Brain microvascular endothelial cell (primary cell): ENCODE results near the gene CACNA2D3.

Source experiments
- DNase-seq: peaks from one replicate; pipeline ENCODE4 v3.0.0-alpha.2; 2020
- H3K27ac ChIP-seq: fragments of 250-450 bp; sonication (Bioruptor Pico); 2 replicates; pipeline ENCODE4 v1.5.1; 2020; ENCODE audit warnings: mild to moderate bottlenecking, moderate library complexity
- H3K27me3 ChIP-seq: fragments of 250-450 bp; sonication (Bioruptor Pico); replicated peaks from 2 replicates; pipeline ENCODE4 v1.5.1; 2020; ENCODE audit warnings: mild to moderate bottlenecking
- H3K36me3 ChIP-seq: fragments of 250-450 bp; sonication (Bioruptor Pico); replicated peaks from 2 replicates; pipeline ENCODE4 v1.5.1; 2020; ENCODE audit warnings: mild to moderate bottlenecking
- H3K4me3 ChIP-seq: 2 replicates; pipeline ENCODE4 v1.5.1; 2011; ENCODE audit warnings: low read depth, mild to moderate bottlenecking, control low read depth, low read length, moderate library complexity
- CTCF ChIP-seq: IDR thresholded peaks from 2 replicates; pipeline ENCODE4 v1.5.1; 2011; ENCODE audit warnings: low read depth, mild to moderate bottlenecking, moderate library complexity, low read length, control low read depth, inconsistent platforms; ENCODE audit errors: missing control alignments
- in situ Hi-C: cut with HindIII; loops from 2 replicates; pipeline ENCODE4 v1.10.0; 2017; ENCODE audit warnings: low sequenced_read_pairs, low pct_ligation_motif_present

The CACNA2D3 gene

GRCh38 chr3:54556630-54557029, 434.3 kb downstream of the CACNA2D3 start:
- Histone ChIP-seq H3K36me3 (no peaks in the 10 kb centered on the region), H3K27me3 (no peaks in the 10 kb centered on the region), H3K4me3 (no peak overlapping the region), H3K27ac (no peak overlapping the region)
- DNase-seq = no peak
- no peak for TF ChIP-seq CTCF
- in situ Hi-C loops = no loop called here

GRCh38 chr3:54557538-54558428, 435.4 kb downstream of the CACNA2D3 start:
- H3K27me3 ChIP-seq = no peaks in the 10 kb centered on the region
- no peak for TF ChIP-seq CTCF
- DNase-seq = no peak
- in situ Hi-C loops = no loop called here
- H3K4me3 ChIP-seq = no peak overlapping the region
- no peak overlapping the region for H3K27ac ChIP-seq
- H3K36me3 ChIP-seq = no peaks in the 10 kb centered on the region

- H3K36me3 ChIP-seq = no peaks in the 10 kb centered on the region
- H3K4me3 ChIP-seq = no peak overlapping the region
- DNase-seq = no peak
- H3K27me3 ChIP-seq = no peaks in the 10 kb centered on the region
- in situ Hi-C loops = no loop called here
- no peak for TF ChIP-seq CTCF
- H3K27ac ChIP-seq = no peak overlapping the region
Observed at GRCh38 chr3:54563501-54564200, 441.3 kb downstream of the CACNA2D3 start.

DNA sequence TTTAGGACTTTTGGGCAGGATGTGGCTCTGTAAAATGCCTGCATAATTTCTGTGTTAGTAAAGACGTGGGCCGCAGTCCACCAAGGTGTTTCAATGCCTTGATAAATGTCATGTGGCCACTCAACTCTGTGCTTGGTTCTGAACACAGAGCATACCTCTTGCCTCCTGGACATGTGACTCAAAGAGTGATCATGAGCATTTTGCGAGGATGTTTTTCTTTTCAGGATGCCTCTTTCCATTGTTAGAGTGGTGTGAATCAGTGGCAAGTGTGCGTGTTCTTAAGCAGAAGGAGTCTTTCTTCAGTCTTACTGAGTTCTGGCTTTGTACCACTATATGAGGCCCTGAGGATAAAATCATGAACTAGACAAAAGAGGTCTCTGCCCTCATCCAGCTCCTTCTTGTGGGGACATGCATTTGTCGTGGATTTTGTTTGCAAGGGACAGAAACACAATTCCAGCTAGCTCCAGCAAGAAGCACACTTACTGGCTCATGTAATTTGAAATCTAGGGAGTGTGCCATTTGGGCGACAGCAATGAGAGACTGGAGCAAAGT, 442.1 kb downstream of the CACNA2D3 start:
- Histone ChIP-seq H3K27me3 (no peaks in the 10 kb centered on the region), H3K4me3 (no peak overlapping the region)
- TF ChIP-seq CTCF = no peak

GRCh38 chr3:54565956-54566355, 443.6 kb downstream of the CACNA2D3 start:
- in situ Hi-C loops = no loop called here
- H3K4me3 ChIP-seq = no peak overlapping the region
- no peak for TF ChIP-seq CTCF
- no peaks in the 10 kb centered on the region for H3K27me3 ChIP-seq
- DNase-seq = no peak
- no peaks in the 10 kb centered on the region for H3K36me3 ChIP-seq
- no peak overlapping the region for H3K27ac ChIP-seq

More for the DNA sequence above, 442.1 kb downstream of the CACNA2D3 start:
- no peaks in the 10 kb centered on the region for H3K36me3 ChIP-seq
- DNase-seq = no peak
- H3K27ac ChIP-seq = no peak overlapping the region
- in situ Hi-C loops = no loop called here
